ENCODE measurements around the gene ZFYVE28. TPM values are rescaled to one million over a fixed set of nuclear protein-coding genes. Genes with fewer than 3 reads are reported as not detected.

The ZFYVE28 gene
- total RNA-seq, 1 donor from 2014 or later: 3.6 TPM

DNA sequence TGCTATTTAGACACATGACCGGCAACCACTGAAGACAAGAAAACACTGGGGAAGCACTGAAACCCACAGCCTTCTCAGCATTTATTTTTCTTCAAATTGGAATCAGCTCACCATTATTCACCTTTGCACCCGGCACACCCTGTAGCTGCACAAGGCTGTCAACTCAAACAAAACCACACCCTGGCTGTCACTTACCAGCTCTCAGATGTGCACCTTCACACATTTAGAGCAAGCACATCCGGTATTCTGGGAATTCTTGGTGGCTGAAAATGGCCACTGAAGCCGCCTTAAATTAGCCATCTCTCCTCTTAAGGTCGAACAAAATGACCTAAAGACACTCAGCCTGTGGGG is 5.9 kb downstream of the ZFYVE28 start:
- Mint-ChIP-seq H3K27me3 (peaks cover 60% of the 10 kb centered on the region), H3K4me1 (ENCODE audit: unreplicated experiment) (peaks cover 19% of the 10 kb centered on the region), H3K4me3 (peak overlapping the region; percentile 60), H3K27ac (peak overlapping the region; percentile 97), H3K36me3 (no peaks in the 10 kb centered on the region), H3K9me3 (no peaks in the 10 kb centered on the region)
- no peak for DNase-seq (ENCODE audit: extremely low spot score, unreplicated experiment)
- TF ChIP-seq, protein P1, sequence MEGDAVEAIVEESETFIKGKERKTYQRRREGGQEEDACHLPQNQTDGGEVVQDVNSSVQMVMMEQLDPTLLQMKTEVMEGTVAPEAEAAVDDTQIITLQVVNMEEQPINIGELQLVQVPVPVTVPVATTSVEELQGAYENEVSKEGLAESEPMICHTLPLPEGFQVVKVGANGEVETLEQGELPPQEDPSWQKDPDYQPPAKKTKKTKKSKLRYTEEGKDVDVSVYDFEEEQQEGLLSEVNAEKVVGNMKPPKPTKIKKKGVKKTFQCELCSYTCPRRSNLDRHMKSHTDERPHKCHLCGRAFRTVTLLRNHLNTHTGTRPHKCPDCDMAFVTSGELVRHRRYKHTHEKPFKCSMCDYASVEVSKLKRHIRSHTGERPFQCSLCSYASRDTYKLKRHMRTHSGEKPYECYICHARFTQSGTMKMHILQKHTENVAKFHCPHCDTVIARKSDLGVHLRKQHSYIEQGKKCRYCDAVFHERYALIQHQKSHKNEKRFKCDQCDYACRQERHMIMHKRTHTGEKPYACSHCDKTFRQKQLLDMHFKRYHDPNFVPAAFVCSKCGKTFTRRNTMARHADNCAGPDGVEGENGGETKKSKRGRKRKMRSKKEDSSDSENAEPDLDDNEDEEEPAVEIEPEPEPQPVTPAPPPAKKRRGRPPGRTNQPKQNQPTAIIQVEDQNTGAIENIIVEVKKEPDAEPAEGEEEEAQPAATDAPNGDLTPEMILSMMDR (conservative IDR thresholded peaks at IDR 0.05): no peak

DNA sequence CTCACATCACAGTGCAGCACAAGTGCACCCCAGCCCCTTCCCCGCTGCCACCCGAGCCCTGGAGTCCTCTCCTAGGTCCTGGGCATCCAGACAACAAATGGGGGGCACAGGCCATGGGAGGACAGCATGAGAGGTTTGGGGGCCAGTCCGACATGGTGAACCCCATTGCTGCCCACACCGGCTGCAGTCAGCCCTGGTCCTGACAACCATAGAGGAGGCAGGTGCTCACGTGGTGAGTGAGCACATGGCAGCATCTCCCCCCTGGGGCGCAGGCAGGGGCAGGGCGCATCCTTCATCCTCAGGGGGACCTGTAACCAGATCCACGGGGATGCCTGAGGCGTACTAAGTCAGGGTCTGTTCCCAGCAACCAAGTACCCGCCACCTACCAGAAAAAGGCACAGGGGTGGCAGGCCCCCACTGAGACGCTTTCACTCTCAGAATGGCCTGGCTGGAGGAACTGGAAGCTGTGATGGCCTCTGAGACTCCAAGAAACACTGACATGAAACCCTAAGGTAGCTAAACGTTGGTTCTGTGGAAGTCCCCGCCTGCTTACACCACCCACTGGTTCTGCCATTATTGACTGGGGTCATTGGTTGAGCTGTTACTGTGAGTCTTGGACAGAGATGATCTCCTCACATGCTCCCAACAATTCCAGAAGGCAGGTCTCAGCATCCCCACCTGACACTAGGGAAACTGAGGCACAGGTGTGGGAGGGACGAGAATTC is 6.5 kb downstream of the ZFYVE28 start:
- no peaks in the 10 kb centered on the region for H3K36me3 Mint-ChIP-seq
- peaks cover 19% of the 10 kb centered on the region for H3K4me1 Mint-ChIP-seq (ENCODE audit: unreplicated experiment)
- H3K9me3 Mint-ChIP-seq: no peaks in the 10 kb centered on the region
- peak overlapping the region; percentile 60 for H3K4me3 Mint-ChIP-seq
- DNase-seq (ENCODE audit: extremely low spot score, unreplicated experiment): no peak
- peak overlapping the region; percentile 97 for H3K27ac Mint-ChIP-seq
- H3K27me3 Mint-ChIP-seq: peaks cover 58% of the 10 kb centered on the region
- TF ChIP-seq, protein P1 (conservative IDR thresholded peaks at IDR 0.05): no peak

DNA sequence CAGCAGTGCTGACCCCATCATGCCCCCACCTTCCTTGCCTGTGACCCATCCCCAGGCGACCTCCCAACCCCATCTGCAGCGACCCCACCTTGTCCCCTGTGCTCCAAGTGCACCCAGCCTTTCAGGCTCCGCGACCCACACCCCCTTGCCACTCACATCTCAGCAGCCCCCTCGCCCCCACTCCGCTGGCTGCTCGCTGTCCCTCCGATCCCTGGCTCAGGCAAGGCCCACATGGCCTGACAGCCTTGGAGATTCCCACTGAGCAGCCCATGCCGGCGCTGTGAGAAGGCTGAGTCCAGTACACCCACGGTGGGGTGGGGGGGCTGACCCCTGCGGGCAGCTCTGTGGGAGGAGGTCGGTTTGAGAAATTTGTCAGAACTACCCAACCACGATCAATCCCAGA is 9.1 kb downstream of the ZFYVE28 start:
- Mint-ChIP-seq H3K36me3 (no peaks in the 10 kb centered on the region), H3K27me3 (peaks cover 33% of the 10 kb centered on the region), H3K4me1 (ENCODE audit: unreplicated experiment) (peaks cover 13% of the 10 kb centered on the region), H3K27ac (no peak overlapping the region), H3K4me3 (no peak overlapping the region), H3K9me3 (no peaks in the 10 kb centered on the region)
- no peak for DNase-seq (ENCODE audit: extremely low spot score, unreplicated experiment)
- TF ChIP-seq, protein P1 (conservative IDR thresholded peaks at IDR 0.05): no peak

DNA sequence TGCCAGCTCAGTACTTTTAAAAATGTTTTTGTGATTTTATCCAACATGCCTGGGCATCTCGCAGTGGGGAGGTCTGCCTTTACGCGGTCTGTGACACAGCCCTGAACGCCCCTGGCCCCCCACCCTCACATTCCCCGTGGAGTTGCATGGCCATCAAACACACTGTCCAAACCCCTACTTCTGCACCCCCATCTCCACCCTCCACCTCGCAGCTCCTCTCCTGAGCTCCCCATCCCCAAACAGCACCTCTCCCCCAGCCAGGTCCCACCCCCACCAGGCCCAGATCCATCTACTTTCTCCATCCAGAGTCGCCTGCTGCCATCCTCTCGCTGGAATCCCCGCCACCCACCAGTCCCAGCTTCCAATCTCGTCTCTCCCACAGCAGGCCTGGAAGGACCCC is 9.5 kb downstream of the ZFYVE28 start:
- Mint-ChIP-seq H3K27me3 (peaks cover 29% of the 10 kb centered on the region), H3K27ac (no peak overlapping the region), H3K4me1 (ENCODE audit: unreplicated experiment) (peaks cover 13% of the 10 kb centered on the region), H3K4me3 (no peak overlapping the region), H3K9me3 (no peaks in the 10 kb centered on the region), H3K36me3 (no peaks in the 10 kb centered on the region)
- no peak for DNase-seq (ENCODE audit: extremely low spot score, unreplicated experiment)
- TF ChIP-seq, protein P1 (conservative IDR thresholded peaks at IDR 0.05): no peak

DNA sequence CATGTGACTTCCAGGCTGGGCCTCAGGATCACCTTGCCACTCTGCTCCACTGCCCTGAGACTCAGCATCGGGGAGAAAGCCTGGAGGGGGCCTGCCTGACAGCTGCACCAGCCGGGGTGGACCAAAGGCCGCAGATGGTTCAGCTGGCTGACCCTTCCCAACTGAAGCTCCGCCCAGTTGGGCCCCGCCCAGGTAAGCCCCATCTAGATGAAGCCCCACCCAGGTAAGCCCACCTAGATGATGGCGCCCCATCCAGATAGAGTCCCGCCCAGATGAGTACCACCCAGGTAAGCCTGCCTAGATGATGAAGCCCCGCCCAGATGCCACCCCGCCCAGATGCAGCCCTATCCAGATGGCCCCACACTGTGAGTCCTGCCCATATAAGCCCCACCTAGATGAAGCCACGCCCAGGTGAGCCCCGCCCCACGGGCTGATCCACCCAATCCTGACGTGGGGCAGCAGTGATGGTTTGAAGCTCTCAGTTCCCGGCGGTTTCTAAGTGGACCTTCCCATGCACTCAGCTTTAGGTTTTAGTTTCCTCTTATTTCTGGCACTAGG is 10.0 kb downstream of the ZFYVE28 start:
- no peak overlapping the region for H3K4me3 Mint-ChIP-seq
- TF ChIP-seq, protein P1 (conservative IDR thresholded peaks at IDR 0.05): no peak
- H3K36me3 Mint-ChIP-seq: no peaks in the 10 kb centered on the region
- peaks cover 24% of the 10 kb centered on the region for H3K27me3 Mint-ChIP-seq
- peaks cover 13% of the 10 kb centered on the region for H3K4me1 Mint-ChIP-seq (ENCODE audit: unreplicated experiment)
- H3K9me3 Mint-ChIP-seq: no peaks in the 10 kb centered on the region
- no peak overlapping the region for H3K27ac Mint-ChIP-seq
- DNase-seq (ENCODE audit: extremely low spot score, unreplicated experiment): no peak
